ENCODE results near the gene GCH1. TPM values are rescaled to one million over a fixed set of nuclear protein-coding genes. Genes with fewer than 3 reads are reported as not detected.
"Not testable (repeated sequence)": the region's sequence is repeated elsewhere in the genome, so short reads cannot be mapped to it uniquely, and the experiment has no call there.

Gene GCH1
- total RNA-seq, 1 donor from 2014 or later: 10.4 TPM

DNA sequence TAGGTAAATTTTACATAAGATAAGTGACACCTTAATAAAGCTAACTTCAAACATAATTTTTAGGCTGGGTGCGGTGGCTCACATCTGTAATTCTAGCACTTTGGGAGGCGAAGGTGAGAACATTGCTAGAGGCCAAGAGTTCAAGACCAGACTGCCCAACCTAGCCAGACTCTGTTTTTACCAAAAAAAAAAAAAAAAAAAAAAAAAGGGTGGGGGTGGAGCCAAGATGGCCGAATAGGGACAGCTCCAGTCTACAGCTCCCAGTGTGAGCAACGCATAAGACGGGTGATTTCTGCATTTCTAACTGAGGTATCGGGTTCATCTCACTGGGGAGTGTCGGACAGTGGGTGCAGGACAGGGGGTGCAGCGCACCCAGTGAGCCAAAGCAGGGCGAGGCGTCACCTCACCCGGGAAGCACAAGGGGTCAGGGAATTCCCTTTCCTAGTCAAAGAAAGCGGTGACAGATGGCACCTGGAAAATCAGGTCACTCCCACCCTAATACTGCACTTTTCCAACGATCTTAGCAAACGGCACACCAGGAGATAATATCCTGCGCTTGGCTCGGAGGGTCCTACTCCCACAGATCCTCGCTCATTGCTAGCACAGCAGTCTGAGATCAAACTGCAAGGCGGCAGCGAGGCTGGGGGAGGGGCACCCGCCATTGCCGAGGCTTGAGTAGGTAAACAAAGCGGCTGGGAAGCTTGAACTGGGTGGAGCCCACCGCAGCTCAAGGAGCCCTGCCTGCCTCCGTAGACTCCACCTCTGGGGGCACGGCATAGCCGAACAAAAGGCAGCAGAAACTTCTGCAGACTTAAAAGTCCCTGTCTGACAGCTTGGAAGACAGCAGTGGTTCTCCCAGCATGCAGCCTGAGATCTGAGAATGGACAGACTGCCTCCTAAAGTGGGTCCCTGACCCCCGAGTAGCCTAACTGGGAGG lies 32.2 kb downstream of the GCH1 start:
- not testable (repeated sequence) for DNase-seq (ENCODE audit: low spot score)

DNA sequence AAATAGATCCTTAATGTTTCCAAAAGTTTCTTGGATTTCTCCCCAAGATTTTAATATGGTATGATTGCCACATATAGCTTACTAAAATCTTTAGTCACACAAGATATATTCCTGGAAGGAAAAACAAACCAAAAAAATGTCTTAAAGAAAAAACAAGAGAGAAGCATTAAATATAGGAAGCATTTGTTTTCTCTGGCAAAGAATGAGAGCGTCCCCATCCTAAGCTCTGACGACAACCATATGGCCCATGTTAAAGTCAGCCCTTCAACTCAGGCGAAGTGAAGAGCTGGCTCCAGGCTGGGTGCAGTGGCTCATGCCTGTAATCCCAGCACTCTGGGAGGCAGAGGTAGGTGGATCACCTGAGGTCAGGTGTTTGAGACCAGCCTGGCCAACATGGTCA lies 35.6 kb downstream of the GCH1 start:
- no peak for DNase-seq (ENCODE audit: low spot score)

- DNase-seq (ENCODE audit: low spot score): no peak
Observed at GRCh38 chr14:54866588-54866987, 36.0 kb downstream of the GCH1 start.

DNA sequence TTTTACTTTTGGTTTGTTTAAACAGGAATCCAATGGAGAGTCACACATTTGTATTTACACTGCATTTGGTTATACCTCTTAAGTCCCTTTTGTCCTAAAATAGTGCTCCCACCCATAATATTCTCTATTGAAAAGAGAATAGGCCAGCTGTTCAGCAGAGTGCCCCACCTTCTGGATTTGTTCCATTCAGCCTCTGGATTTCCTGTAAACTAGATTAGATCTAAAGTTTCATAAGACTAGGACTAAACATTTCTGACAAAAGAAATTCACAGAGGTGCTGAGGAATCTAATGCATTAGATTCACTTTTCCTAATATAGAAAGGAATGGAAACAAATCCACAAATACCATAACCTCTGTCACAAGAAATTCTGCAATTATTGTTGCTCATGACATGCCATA lies 38.1 kb downstream of the GCH1 start:
- DNase-seq (ENCODE audit: low spot score): no peak

DNA sequence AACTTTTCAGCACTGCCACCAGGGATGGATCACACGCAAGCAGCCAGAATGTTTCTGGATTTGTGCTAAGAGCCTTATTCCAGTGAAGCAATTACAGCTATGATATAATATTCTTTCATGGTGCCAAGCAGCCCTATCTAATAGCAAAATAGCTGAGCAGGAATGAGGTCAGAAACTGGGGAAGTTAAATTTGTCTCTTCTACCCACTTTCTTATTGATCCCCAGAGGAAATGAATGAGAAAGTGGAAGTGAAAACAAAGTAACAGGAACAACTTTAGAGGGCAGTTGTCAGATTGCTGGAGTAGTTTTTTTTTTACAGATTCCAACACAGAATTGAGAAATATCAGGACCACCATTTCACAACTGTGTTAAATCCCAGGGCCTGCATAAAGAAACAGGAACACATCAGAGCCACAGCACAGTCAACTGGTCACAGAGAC lies 44.8 kb downstream of the GCH1 start:
- DNase-seq (ENCODE audit: low spot score): no peak

DNA sequence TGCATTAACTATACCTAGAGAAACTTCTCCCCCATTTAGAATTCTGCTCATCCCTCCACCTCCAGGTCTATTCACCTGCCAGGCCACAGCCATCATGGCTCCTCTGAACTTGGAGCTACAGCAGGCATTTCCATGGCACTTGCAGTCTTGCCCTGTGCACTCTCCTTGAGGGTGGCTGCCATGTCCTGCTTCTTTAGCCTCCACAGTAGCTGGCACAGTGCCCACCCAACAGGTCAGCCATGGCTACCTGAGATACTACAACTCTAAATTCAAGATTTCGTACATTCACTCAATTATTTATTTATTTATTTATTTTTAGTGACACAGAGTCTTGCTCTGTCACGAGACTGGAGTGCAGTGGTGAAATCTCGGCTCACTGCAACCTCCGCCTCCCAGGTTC lies 46.5 kb downstream of the GCH1 start:
- DNase-seq (ENCODE audit: low spot score): no peak

DNA sequence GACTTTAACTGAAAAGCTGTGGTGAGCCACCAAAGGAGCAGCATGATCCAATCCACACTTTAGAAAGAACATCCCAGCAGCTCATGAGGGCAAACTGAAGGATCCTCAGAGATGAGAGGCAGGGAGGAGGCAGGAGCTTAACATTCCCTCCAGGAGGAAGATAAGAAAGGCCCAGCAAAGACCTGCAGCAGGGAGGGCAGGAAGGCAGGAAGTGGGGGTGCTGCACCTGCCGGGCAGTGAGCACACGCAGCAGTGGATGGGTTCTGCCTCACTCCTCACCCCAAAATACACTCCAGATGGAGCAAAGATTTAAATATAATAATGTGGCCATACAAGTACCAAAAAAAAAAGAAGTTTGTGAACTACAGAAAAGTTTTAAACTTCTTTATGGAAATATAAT lies 48.4 kb downstream of the GCH1 start:
- DNase-seq (ENCODE audit: low spot score): no peak

- DNase-seq (ENCODE audit: low spot score): no peak
Observed at GRCh38 chr14:54853339-54853738, 49.3 kb downstream of the GCH1 start.

DNA sequence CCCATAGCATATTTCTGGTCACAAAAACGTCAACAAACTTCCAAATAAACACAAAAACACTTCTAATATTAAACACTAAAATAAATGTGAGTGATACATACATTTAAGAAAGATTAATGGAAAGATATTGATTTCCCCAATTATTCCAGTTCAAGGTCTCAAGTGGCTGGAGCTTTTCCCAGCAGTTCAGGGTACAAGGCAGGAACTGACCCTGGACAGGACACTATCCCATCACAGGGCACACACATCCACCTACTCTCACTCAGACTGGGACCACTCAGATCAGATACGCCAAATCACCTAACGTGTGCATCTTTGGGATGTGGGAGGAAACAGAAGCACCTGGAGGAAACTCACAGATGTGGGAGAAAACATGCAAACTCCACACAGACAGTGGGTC lies 50.4 kb downstream of the GCH1 start:
- DNase-seq (ENCODE audit: low spot score): no peak

DNA sequence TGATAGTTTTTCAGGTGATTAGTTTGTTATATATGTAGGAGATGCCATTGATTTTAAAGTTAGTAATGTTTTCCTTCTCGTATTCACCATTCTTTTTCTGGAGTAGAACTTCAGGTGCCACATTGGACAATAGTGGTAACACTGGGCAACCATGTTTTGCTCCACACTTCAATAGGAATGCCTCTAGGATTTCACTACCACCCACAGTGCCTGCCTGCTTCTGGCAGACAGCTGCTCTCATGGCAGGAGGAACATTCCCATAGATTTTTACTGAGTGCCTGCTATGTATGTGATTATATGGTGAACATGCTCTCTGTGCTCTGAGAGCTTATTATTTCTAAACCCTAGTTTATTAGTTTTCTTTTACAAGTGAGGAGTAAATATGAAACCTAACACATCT lies 53.7 kb downstream of the GCH1 start:
- no peak for DNase-seq (ENCODE audit: low spot score)

DNA sequence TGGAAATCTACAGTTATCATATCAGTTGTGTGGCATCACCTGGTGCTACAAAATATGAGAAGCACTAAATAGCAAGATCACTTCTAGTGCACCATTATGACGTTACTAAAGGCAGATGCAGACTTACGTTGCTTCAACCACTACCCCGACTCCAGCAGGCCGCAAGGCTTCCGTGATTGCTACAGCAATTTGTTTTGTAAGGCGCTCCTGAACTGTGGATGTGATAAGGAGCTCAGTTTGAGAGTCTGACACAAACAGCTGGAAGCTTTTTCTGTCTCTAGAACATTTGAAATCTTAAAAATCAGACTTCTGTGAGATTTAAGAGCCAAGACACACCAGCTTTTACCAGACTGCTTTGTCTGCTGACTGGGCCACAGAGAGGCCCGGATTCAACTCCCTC lies 57.0 kb downstream of the GCH1 start:
- DNase-seq (ENCODE audit: low spot score): no peak

GRCh38 chr14:54844479-54844878 lies 58.1 kb downstream of the GCH1 start:
- no peak for DNase-seq (ENCODE audit: low spot score)

GRCh38 chr14:54840798-54841197 lies 61.8 kb downstream of the GCH1 start:
- DNase-seq (ENCODE audit: low spot score): no peak

DNA sequence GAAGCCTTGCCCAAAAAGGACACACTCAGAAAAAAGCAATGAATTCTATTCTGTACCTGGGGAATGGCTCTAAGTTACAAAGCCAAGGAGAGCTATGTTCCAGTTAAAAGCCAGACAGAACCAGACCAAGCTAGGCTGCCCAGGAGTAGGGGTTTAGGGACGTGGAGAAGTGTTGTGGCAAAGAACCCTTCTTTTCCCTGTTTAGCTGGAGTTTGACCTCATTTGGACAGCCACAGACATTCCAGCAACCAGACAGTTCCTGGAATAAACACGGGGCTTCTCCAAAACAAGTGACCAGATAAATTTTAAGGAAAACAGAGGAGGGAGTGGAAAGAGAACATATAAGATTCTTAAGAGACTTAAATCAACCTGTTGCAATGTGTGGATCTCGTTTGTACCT lies 62.3 kb downstream of the GCH1 start:
- DNase-seq (ENCODE audit: low spot score): no peak

GRCh38 chr14:54839701-54840119 lies 62.9 kb downstream of the GCH1 start:
- DNase-seq (ENCODE audit: low spot score): no peak

DNA sequence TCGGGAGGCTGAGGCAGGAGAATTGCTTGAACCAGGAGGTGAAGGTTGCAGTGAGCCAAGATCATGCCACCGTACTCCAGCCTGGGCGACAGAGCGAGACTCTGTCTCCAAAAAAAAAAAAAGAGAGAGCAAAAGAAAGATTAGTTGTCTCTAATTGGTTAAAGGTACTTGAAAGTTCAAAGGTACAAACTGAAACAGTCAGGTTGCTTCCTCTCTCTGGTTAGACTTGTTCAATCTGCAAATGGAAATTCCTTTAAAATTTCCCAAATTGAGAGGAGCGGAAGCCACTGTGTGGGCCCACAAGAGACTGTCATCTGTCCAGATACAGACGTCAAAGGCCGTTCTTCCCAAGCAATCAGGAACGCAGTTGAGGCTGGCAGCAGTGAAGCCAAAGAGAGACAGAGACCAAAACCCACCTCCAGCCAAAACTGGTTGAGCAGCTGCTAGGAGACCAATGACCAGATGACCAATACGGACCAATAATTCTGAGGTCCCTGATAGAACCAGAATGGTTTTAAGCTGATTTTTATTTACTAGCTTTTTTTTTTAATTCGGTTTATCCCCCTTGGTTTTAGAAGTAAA lies 63.6 kb downstream of the GCH1 start:
- DNase-seq (ENCODE audit: low spot score): no peak

DNA sequence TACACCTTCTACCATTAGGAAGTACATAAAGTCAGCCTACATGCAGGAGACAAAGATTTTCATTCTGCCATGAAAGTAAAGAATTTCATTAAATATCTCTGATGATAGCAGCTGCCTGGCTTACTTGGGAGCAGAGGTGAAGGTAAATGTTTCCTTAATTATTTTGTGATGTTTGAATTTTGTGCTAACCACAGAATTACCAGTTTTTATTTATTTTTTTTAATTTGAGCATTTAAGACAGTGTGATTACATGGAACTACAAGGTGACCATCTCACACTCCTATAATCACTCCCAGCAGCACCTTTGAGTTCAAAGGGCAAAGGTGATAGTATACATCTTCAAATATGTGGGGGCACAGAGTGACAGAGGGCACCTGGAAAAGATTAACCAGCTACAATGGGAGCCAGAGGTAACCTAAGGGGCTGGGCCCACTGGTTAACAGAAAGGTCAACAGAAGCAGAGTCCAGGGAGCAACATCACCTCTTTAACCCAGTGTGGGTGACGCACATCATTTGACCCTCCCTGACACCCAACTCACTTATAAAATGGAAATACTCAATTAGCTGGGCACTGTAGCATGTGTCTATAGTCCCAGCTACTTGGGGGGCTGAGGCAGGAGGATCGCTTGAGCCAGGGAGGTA lies 65.0 kb downstream of the GCH1 start:
- no peak for DNase-seq (ENCODE audit: low spot score)

GRCh38 chr14:54836231-54836630 lies 66.4 kb downstream of the GCH1 start:
- no peak for DNase-seq (ENCODE audit: low spot score)

GRCh38 chr14:54834727-54835126 lies 67.9 kb downstream of the GCH1 start:
- DNase-seq (ENCODE audit: low spot score): no peak

GRCh38 chr14:54834081-54834480 lies 68.5 kb downstream of the GCH1 start:
- DNase-seq (ENCODE audit: low spot score): no peak

GRCh38 chr14:54830650-54831049 lies 72.0 kb downstream of the GCH1 start:
- DNase-seq (ENCODE audit: low spot score): no peak

- no peak for DNase-seq (ENCODE audit: low spot score)
Observed at GRCh38 chr14:54829486-54830224, 73.0 kb downstream of the GCH1 start.
